Measurements from ENCODE around the gene CALHM4. TPM values are rescaled to one million over a fixed set of nuclear protein-coding genes. Genes with fewer than 3 reads are reported as not detected.

Gene CALHM4
- polyA plus RNA-seq, 3 donors = 0.43 to 1.5 (median 1.1) TPM

DNA sequence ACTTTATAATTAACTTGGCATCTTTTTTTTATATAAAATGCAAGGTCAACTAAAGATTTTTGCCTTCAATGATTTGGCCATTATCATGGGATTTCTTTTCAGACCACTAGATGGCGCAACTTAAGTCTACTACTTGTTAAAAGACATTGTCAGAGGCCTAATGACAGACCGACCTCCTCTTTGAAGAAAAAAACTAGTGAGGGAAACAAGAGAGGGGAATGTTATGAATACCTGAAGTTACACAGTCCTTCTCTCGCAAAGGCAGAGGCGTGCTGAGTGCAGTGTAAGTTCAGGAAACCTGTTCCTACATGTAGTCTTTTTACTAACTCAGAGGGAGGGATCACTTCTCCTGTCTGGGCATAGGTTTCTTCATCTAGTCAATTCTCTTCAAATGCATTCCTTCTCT, 17.3 kb upstream of the CALHM4 start:
- no peak for DNase-seq

DNA sequence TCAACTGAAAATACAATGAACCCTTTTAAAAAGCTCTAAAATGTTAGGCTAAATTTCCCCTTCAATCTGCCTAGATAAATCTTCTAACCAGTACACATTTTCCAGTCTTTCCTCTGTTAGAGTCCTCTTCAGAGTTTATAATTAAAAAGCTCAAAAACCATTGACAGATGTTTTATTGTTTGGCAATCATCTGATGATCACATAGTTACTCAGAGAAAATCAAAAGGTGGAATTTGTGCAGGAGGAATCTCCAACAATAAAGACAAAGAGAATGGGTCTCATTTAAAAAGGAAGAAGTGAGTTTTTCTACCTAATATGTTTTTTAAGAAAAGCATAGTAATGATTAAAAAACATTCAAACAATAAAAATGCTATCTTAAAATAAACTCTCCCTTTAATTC, 11.1 kb upstream of the CALHM4 start:
- DNase-seq = no peak

DNA sequence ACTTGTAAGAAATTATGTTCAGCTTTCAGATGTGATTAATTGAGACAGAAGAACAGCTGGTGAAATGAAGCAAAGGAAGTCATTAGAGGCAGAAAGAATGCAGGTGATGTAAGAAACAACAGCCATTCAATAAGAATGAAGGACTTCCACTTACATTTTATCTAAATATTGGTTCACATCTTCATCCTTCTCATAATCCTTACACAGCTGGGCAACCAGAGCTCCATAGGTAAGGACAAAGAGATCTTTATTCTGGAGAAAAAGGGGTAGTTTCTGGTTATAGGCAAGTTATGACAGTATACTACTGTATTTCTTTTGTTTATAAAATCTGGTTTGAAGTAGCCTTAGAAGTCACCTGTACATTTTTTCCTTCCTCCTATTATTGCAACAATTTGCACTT, 10.4 kb upstream of the CALHM4 start:
- no peak for DNase-seq

DNA sequence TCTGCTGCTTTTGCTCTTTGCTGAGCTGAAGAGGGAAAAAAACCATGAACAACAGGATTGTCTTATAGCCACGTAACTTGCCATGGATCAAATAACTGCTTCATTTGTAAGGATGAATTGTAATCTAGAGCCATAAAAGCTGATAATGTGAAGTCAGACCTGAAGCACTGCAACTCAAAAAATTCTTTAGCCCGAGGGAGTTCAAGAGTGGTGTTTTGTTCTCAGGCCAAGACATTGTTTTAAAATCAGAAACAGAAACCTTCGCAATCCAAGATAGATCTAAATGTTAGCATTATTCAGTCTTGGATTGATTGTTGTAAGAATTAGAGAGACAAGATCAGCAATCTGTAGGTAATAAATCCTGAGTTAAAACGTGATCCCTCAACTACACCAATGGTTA, 7.9 kb upstream of the CALHM4 start, which contains the start of gene TRAPPC3L:
TSS of gene TRAPPC3L (minus strand) at position 34 of the 400 bp plus-strand sequence. CDS start 170 bp downstream, outside the sequence.
- DNase-seq = no peak

DNA sequence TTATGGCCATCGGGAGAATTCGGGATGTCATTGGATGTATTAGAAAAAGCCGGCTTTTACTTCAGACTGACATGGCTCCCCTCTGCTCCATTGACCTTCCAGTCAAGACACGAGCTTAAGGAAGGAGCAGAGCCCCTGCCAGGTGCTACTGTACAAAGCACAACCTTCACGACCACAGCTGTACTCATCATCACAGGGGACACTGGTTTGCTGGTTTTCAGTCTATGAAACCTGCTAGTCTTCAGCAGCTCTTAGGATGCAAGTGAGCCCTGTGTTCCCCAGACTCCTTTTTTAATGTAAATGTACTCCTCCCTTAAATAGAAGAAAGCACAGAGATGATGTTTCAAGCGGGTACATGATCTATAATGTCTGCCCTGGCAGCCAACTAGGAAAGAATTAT, 6.2 kb upstream of the CALHM4 start:
- DNase-seq = no peak

DNA sequence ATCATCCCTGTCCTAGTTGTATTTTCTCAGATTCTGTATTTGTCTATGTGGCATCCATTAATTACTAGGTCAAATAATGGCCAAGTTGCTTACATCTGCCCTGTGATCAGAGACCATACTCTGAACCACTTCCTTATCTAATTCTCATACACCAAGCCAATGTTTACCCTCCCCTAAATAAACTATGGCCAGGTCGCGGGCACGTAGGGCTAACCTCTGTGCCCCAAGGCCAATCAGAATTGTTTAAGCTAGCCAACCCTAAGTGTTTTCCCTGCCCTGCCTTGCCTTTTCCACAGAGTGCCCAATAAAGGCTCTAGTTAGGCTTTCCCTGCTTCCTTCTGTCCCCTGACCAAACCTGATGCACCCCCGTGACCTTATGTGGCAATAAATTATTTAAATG, 2.8 kb upstream of the CALHM4 start:
- no peak for DNase-seq

DNA sequence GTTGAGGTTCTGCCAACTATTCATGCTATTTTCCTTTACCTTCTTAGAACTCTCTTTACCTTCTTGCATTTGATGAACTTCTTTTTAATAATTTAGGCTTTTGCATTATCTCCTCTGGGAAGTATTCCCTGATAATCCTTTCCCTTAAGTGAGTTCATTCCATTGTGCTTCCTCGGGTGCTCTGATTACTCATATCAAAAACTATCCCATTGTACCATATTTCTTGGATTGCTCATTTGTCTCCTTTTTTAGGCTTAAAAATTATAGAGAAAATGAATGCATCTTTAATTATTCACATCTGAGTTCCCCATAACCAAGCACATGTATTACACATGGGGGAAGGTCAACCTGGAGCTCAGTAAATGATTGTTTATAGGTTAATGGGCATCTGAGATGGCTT, 2.5 kb downstream of the CALHM4 start:
- DNase-seq = no peak

DNA sequence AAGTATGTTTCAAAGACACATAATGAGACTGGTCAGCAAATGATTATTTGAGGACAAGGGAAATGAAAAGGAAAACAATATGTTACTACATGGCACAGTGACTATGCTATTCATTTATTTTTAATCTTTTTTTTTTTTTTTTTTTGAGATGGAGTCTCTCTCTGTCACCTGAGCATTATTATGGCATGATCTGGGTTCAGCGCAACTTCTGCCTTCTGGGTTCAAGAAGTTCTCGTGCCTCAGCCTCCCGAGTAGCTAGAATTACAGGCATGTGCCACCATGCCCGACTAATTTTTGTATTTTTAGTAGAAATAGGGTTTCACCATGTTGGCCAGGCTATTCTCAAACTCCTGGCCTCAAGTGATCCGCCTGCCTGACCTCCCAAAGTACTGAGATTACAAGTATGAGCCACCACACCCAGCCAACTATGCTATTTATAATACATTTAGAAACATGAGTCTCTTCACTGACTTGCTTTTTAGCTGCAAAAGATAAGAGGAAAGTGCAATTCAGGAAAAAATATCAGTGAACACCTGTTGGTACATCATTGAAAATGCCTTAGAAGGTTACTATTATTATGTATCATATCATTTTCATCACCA, 3.4 kb downstream of the CALHM4 start:
- no peak for DNase-seq

DNA sequence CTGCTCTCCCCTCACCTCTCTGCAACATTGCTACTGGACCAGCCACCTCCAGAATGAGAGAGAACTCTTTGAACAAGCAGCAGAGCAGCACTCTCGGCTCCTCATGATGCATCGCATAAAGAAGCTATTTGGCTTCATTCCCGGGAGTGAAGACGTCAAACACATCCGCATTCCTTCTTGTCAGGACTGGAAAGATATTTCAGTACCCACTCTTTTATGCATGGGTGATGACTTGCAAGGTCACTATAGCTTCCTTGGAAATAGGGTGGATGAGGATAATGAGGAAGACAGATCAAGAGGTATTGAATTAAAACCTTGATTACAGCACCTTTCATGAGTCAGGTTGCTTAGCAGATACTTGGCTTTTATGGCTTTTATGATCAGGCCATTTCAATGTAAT, 4.3 kb downstream of the CALHM4 start:
- no peak for DNase-seq

DNA sequence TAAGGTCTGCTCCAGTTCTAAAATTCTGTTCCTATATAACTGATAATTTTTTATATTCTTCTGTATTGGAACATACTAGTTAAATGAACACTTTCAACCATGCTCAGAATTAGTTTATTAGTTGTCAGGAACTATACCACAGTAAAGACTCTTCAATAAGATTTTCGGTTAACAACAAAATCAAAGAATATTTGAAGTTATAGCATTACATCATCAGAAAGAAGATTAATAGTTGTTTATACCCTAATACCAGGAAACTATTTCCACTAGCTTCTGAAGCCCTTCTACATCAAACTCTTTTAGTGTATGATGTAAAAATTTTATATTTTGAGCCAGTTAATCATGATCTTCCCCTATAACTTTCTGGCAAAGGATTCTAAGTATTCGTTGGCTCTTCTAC, 6.6 kb downstream of the CALHM4 start:
- DNase-seq = no peak

DNA sequence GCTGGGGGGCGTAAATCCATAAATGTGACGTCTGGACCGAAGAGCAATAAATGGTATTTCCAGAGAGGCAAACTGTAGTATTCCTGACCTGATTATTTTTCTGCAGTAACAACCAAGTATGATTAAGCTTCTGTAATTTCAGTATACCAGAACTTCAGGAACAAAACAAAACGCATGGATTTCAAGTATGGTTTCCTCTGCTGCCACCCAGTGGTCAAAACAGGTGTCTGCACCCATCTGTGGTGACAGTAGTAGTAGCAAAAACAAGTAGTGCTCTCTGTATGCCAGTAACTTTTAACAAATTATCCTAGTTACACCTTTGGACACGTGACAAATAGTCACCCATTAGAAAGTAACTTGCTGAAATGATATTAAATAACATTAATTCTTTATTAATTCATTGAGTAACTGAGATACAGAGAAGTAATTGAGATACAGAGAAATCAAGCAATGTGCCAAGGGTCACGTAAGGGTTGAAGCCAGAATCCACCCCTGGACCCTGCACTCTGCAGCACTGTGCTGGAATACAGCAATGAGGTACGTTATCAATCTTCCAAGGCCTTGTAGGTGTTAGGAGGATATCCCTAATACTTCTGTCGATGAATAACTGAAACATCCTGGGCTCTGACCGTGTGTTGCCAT, 7.9 kb downstream of the CALHM4 start:
- DNase-seq = peak; percentile 79

DNA sequence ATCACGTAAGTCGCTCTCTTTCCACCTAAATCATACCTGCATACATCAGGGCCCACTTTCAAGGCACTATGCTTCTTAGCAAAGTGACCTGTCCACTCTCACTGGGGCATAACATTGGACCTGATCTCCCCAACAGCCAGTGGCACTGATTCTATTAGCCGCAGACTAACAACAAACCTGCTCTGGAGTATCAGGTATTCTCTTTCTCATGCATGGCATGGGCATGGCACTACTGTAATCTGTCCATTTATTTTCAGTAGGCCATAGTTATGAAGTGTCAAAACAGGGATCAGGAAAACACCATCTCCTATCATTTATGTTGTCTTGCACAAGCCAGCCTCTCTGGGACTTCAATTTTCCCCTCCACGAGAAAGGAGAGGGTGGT, 8.5 kb downstream of the CALHM4 start:
- DNase-seq = no peak

DNA sequence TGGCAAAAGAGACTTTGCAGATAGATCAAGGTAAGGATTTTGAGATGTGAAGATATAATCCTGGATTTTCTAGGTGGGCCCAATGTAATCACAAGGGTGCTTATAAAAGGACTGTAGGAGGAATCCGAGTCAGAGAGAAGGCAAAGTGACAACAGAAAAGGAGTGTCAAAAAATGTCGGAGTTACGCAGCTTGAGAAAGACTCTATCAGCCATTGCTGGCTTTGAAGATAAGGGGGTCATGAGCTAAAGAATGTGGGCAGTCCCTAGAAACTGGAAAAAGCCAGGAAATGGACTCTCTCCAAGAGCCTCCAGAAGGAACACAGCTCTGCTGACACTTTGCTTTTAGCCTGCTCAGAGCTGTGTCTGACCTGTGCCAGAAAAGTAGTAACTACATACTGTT, 9.1 kb downstream of the CALHM4 start:
- DNase-seq = no peak

DNA sequence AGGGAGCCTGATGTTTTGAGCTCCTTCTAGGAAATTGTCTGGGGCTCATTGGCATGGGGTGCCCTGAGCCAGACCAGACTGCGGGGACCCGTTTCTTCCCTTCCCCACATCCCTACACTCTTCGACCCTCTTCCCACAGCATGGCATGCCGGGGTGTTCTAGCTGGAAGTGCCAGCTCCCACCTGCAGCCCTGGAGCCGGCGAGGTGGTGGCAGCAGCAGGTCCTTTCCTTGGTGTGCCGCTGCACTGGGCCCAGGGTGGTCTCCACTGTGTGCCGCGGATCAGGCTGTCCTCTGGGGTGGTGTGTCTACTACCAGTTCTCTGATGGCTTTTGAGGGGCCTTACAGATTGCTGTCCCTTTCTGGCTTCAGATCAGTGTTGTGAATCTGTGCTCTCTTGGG, 10.3 kb downstream of the CALHM4 start:
- no peak for DNase-seq

DNA sequence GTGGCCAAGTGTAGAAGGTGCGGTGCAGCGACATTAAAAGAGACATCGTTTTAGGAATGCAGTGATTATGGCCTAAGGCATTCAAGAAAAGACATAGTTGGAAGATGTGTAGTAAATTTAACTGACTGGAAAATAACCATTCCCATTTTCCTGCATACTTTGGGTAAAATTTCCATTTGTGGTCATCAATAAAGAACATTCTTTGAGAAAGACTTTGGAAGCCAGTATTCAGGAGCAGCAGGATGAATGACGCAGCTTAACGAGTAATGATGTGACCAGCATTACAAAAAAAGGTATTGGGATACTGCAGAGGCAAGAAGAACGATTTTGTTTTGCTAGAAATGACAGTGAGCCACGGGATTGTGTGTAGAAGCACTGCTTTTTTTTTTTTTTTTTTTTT, 10.8 kb downstream of the CALHM4 start:
- DNase-seq = no peak

DNA sequence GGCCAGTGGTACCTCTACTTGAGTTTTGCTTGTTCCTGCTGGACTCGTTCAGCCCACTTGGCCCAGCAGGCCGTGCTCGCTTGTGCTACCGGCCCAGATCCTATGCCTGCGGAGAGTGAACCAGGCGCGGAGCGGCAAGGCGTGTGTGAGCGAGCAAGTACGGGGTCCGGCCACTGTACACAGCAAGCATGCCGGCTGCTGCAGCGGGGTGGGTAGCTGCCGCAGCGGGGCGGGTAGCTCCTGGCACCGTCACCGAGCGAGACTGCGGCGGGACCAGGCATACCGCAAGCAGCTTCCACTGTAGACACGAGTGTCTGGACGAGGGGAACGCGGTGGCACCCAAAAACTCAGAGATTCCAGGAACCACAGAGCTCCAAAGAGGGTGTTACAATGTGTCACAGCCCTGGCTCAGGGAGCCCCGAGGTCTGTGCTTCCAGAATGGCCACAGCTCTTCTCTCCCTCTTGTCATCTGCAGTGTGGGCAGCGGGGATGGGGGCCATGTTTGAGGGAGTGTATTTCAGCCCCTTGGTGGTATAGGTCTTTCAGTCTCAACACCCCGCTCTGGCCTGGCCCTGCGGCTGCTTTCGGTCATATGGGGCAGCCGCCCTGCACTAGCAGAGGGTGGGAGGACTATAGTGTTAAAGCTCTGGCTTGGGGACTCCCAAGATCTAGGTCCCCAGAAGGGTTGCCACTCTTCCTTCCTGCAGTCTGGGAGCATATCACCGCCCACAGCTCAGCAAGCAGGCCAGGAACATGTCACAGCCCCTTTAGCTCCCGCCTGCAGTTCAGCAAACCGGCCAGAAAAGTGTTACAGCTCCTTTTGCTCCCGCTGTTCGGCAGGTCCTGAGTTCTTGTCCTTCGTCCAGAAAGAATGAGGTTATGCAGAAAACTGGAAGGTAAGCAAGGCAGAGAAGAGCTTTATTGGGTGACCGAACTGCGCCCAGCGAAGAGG, 11.6 kb downstream of the CALHM4 start:
- no peak for DNase-seq

DNA sequence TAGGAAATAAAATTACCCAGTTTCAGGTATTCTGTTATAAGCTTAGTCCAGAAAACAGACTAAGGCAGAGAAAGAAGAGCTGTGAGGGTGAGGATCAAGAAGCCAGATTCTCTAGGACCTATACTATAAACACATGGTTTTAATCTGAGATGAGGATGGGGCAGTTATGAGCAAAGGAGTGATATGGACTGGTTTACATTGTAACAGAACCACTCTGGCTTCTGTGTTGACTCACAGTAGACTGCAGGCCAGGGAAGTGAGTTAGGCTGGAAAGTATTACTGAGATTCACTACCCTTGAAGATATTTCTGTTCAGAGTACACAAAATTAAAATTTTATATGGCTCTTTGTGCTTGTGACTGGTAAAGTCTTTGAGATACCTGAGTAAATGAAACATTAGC, 14.6 kb downstream of the CALHM4 start:
- no peak for DNase-seq

DNA sequence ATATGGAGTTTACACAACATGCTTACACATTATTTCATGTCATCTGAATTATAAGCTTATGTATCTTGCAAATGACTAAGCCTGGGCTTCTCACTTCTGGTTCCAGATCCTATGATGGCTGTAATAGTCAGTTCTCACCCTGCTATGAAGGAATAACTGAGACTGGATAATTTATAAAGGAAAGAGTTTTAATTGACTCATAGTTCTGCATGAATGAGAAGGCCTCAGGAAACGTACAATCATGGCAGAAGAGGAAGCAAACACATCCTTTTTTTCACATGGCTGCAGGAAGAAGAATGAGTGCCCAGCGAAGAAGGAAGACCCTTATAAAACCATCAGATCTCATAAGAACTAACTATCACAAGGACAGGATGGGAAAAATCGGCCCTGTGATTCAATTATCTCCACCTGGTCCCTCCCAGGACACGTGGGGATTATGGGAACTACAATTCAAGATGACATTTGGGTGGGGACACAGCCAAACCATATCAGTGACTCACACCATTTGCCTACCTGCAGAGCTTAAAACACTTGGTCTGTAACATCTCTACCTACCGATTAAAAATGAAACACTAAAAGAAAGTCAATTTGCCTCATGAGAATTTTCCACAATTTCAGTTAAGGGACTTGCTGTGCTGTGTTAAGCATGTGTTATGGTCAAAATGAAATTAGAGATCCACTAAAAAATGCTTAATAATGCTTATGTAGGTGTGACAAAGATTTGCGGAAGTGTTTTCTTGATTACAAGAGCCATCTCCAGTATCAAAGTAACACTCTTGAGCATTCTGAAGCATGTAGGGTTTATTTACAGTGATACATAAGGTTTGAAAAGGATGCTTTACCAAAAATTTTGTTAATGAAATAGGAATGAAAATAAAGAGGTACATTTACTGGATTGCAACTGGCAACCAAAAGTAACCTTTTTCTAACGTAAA, 15.5 kb downstream of the CALHM4 start:
- no peak for DNase-seq

DNA sequence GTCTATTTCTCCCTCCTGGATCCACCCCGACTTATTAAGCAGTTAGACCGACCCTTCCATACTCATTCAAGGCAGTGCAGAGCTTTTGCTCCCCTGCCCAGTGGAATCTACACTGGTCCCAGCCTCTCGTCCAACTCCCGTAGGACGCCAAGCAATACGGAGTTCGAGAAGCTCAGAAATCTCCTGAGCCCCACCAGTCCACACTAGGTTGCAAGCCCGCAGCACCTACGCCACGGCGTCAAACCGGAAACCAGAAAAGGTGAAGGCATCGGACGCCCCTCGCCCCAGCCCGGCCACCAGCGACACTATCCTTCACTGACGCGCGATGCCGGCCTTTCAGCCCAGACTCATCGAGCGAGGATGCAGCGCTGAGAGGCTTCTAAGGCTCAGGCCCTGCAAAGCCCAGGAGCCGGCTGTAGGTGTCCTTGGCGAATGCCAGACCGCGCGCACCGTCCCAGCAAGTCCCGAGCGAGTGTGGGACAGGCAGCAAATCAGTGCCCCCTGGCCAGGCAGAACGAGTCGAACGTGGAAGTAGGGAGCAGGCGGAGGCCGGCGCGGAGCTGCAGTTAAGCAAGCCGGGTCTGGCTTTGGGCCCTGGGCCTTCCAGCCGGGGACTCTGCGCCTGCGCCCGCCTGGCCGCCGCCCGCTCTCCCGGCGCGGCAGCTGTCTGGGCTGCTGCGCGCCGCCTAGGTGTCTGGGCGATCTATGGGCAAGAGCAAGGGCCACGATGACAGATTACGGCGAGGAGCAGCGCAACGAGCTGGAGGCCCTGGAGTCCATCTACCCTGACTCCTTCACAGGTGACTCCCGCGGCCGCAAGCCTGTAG, 17.5 kb downstream of the CALHM4 start, which contains the start of gene RWDD1:
TSS of gene RWDD1 (plus strand) at position 649 of the 827 bp plus-strand sequence. CDS start at position 728, 79 bp downstream.
- peak; percentile 99 for DNase-seq

DNA sequence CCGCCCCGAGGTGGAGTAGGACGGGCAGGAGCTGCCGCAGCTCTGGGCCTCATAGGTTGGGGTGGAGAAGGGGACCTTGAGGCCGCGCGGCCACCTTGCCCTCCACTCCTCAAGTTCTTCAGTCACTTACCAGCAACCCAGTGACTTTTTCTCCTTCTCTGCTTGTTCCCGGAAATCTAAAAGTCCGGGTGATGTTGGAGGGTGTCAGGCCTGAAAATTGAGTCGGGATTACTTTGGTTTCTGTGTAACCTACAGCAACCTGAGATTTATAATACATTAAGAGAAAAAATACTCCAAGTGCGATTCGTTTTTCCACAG, 18.1 kb downstream of the CALHM4 start:
- no peak for DNase-seq

DNA sequence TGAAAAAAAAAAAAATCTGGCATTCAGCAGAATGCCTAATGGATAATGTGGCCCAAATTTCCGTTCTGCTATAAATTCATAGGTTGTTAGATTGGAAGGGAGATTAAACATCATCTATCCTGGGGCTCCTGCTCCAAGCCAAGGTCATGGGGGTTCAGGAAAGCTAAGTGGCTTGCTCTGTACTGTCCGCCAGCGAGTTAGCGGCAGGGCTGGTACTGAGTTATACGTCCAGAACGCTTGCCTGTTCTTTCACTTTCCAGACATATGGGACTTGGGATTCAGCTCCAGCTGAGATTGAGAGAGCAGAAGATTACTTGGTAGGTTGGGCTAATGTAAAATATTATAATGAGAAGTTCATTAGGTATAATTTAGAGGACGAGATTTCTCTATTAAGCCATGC, 18.6 kb downstream of the CALHM4 start:
- DNase-seq = no peak

Measured in renal pelvis (tissue), 4 donors.